Stomach (tissue), 9 donors: Measurements from ENCODE around the gene KIAA1671. TPM values are rescaled to one million over a fixed set of nuclear protein-coding genes. Genes with fewer than 3 reads are reported as not detected.

Experiments
- DNase-seq, 2 donors: peaks; one replicate each; pipeline versions ENCODE4 v3.0.0 to v3.0.0-alpha.2; 2013 to 2019
- H3K27ac ChIP-seq, 5 donors: fragments of 200-600 bp in 4 of 5; sonication (generic) in 4 of 5; one replicate each; pipeline ENCODE4 v1.5.1; 2013 to 2019; ENCODE audit warnings: mild to moderate bottlenecking in 1 of 5, moderate library complexity in 1 of 5
- H3K27me3 ChIP-seq, 3 donors: fragments of 200-600 bp; sonication (generic); one replicate each; pipeline ENCODE4 v1.5.1; 2017 to 2019; ENCODE audit warnings: mixed run types in 1 of 3
- H3K36me3 ChIP-seq, 4 donors: fragments of 200-600 bp; sonication (generic); 1 replicate in 3 of 4; 2 replicates in 1 of 4; pipeline ENCODE4 v1.5.1; 2016 to 2019
- H3K4me1 ChIP-seq, 4 donors: fragments of 200-600 bp; sonication (generic); one replicate each; pipeline ENCODE4 v1.5.1; 2016 to 2019
- H3K4me3 ChIP-seq, 4 donors: fragments of 200-600 bp; sonication (generic) in 3 of 4; one replicate each; pipeline ENCODE4 v1.5.1; 2016 to 2019; ENCODE audit warnings: mild to moderate bottlenecking in 1 of 4
- H3K9me3 ChIP-seq, 4 donors: fragments of 200-600 bp; sonication (generic); one replicate each; pipeline ENCODE4 v1.5.1; 2016 to 2019
- EP300 ChIP-seq: sonication (generic); formaldehyde crosslinking; IDR thresholded peaks from one replicate; pipeline ENCODE4 v1.6.1; 2017; ENCODE audit warnings: antibody characterized with exemption
- POLR2A ChIP-seq, 4 donors: fragments of 450-650 bp; IDR thresholded peaks; one replicate each; pipeline ENCODE4 v1.6.1; 2016; ENCODE audit warnings: antibody characterized with exemption in 4 of 4, control low read depth in 2 of 4, mild to moderate bottlenecking in 1 of 4, moderate library complexity in 1 of 4
- POLR2AphosphoS5 ChIP-seq, 3 donors: sonication (generic); formaldehyde crosslinking; IDR thresholded peaks; one replicate each; pipeline ENCODE4 v1.6.1; 2016; ENCODE audit warnings: antibody characterized with exemption in 3 of 3
- WGBS, 5 donors: extraction: QIAGEN DNeasy Blood & Tissue Kit in 3 of 5; methylation state at CpG; one replicate each; pipeline versions ENCODE4 v1.1.5 to v1.1.7; 2013 to 2018; 5-methylcytosine and 5-hydroxymethylcytosine counted together
- intact Hi-C: fragments of 100-400 bp; cut with DNase I; formaldehyde crosslinking; loops from one replicate; pipeline ENCODE4 v1.15.1; 2023; ENCODE audit warnings: low total_unique reads
- polyA plus RNA-seq, 3 donors: library from polyadenylated mRNA; stranded (reverse); fragments of 200-250 nt; gene quantifications; one replicate each; pipeline ENCODE4 v1.2.3, GENCODE V29; 2013
- total RNA-seq, 5 donors: library from RNA; depleted of rRNA; stranded (reverse); fragments of >200 nt; gene quantifications; one replicate each; pipeline versions ENCODE4 v1.1.0 to v1.2.3, GENCODE V29; 2014 to 2016
- TF ChIP-seq, protein P1 (sequence below), 7 experiments: fragments of 450-650 bp in 4 of 7; fragments of 200-600 bp in 3 of 7; sonication (generic) in 3 of 7; IDR thresholded peaks; one replicate each; pipeline ENCODE4 v1.5.1; 2016 to 2019; ENCODE audit warnings: antibody characterized with exemption in 7 of 7, control low read depth in 2 of 7, mild to moderate bottlenecking in 1 of 7
- donor health status: healthy with polysubstance abuse.
- donor health status: Bipolar disorder and iron deficiency.
- donor health status: healthy.

The KIAA1671 gene
- total and polyA plus RNA-seq, 8 donors = 5.7 to 80.5 (median 32.5) TPM

DNA sequence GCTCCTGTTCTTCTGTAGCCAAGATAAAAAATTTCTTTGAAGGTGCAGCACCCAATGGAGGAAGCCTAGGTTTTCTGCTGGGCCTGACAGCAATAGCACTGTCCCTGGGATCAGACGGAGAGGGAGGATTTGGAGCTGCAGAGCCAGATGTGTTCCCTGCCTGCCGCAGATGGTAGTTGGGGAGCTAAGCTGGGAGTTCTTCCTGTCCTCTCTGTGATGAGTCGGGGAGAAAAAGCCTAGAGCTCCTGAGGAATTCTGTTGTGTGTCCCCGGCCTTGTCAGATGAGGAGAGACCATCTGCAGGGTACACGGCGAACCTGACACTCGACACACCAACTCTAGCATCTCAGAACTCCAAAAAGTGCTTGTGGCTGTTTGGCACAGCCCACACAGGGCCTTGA lies 143.4 kb downstream of the KIAA1671 start:
- no peaks in the 10 kb centered on the region for H3K9me3 ChIP-seq
- H3K4me1 ChIP-seq = no peaks in the 10 kb centered on the region
- no peak overlapping the region for H3K27ac ChIP-seq
- H3K27me3 ChIP-seq = no peaks in the 10 kb centered on the region
- DNase-seq = no peak
- peaks cover 0 to 4% (median 0%) of the 10 kb centered on the region in 4 donors for H3K36me3 ChIP-seq
- TF ChIP-seq POLR2AphosphoS5 (IDR thresholded peaks at IDR 0.05) (no peak), POLR2A (IDR thresholded peaks at IDR 0.05) (no peak), EP300 (no peak)
- TF ChIP-seq, protein P1, sequence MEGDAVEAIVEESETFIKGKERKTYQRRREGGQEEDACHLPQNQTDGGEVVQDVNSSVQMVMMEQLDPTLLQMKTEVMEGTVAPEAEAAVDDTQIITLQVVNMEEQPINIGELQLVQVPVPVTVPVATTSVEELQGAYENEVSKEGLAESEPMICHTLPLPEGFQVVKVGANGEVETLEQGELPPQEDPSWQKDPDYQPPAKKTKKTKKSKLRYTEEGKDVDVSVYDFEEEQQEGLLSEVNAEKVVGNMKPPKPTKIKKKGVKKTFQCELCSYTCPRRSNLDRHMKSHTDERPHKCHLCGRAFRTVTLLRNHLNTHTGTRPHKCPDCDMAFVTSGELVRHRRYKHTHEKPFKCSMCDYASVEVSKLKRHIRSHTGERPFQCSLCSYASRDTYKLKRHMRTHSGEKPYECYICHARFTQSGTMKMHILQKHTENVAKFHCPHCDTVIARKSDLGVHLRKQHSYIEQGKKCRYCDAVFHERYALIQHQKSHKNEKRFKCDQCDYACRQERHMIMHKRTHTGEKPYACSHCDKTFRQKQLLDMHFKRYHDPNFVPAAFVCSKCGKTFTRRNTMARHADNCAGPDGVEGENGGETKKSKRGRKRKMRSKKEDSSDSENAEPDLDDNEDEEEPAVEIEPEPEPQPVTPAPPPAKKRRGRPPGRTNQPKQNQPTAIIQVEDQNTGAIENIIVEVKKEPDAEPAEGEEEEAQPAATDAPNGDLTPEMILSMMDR (IDR thresholded peaks at IDR 0.05) = no peak
- intact Hi-C loops = no loop called here
- 81 to 90% (median 87%) methylated on average over 3 to 7 of the region's 7 CpGs for WGBS, 5 donors
- no peak overlapping the region for H3K4me3 ChIP-seq

DNA sequence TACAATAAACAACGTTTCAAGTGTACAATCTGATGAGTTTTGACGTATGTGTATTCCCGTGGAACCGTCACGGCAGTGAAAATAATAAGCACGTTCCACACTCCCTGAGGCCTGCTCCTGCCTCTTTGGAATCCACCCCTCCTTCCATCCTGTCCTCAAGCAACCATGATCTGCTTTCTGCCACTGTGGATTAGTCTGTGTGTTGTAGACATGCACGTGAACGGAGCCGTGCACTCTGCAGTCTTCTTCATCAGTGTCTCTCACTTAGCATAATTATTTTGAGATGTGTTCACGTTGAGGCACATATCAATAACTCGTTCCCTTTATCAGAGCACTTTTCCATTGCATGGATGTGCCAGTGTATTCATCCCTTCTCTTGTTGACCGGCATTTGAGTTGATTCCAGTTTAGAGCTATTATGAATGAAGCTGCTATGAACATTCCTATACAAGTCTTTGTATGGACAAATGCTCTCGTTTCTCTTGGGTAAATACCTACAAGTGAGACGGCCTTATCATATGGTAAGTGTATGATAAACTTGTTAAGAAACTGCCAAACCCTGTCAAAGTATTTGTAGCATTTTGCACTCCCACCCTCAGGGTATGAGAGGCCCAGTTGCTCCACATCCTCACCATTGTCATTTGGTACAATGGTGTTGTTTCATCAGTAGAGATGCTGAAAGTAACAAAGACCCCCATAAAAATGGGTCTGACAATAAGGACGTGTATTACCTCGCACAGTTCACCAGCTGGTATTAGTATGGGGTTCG lies 144.3 kb downstream of the KIAA1671 start:
- Histone ChIP-seq H3K36me3 (peaks cover 0 to 4% (median 0%) of the 10 kb centered on the region in 4 donors), H3K9me3 (no peaks in the 10 kb centered on the region), H3K4me1 (no peaks in the 10 kb centered on the region), H3K4me3 (no peak overlapping the region), H3K27ac (no peak overlapping the region), H3K27me3 (no peaks in the 10 kb centered on the region)
- TF ChIP-seq POLR2AphosphoS5 (IDR thresholded peaks at IDR 0.05) (no peak), EP300 (no peak), POLR2A (IDR thresholded peaks at IDR 0.05) (no peak)
- TF ChIP-seq, protein P1 (IDR thresholded peaks at IDR 0.05) = no peak
- intact Hi-C loops = no loop called here
- DNase-seq = no peak
- WGBS, 5 donors = 68 to 79% (median 74%) methylated on average over 17 of the region's 17 CpGs

DNA sequence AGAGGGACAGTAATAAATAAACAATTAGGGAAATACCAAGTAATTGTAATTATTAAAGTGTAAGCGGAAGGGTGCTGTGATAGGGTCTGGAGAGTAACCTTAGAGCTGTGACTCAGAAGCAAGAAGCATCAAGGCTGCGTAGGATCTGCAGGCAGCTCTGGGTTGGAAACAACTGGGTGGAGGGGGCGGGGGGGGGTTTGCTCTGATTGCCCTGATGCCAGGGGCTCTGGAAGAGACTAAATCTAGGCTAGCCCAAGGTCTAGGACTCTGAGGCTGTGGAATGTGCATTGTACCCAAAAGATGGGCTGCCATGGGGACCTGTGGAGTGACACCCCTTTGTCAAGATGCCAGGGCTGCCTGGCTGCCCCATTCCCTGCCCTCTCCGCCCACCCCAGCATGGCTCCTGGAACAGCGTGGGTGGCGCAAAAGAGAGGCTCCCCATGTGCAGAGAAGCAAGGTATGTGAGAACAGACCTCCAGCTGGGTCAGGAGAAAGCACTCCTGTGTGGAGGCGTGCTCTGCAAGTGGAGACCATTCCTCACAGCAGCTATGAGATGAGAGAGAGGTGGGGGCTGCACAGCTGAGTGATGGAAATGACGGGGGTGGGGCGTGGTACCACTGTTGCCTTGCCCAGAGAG lies 146.0 kb downstream of the KIAA1671 start:
- TF ChIP-seq POLR2A (IDR thresholded peaks at IDR 0.05) (no peak), POLR2AphosphoS5 (IDR thresholded peaks at IDR 0.05) (no peak), EP300 (no peak)
- TF ChIP-seq, protein P1 (IDR thresholded peaks at IDR 0.05) = no peak
- WGBS, 5 donors = 82 to 92% (median 88%) methylated on average over 9 of the region's 9 CpGs
- Histone ChIP-seq H3K9me3 (no peaks in the 10 kb centered on the region), H3K27ac (no peak overlapping the region), H3K27me3 (no peaks in the 10 kb centered on the region), H3K36me3 (peaks cover 0 to 4% (median 0%) of the 10 kb centered on the region in 4 donors), H3K4me3 (no peak overlapping the region), H3K4me1 (no peaks in the 10 kb centered on the region)
- no peak for DNase-seq
- intact Hi-C loops = no loop called here

DNA sequence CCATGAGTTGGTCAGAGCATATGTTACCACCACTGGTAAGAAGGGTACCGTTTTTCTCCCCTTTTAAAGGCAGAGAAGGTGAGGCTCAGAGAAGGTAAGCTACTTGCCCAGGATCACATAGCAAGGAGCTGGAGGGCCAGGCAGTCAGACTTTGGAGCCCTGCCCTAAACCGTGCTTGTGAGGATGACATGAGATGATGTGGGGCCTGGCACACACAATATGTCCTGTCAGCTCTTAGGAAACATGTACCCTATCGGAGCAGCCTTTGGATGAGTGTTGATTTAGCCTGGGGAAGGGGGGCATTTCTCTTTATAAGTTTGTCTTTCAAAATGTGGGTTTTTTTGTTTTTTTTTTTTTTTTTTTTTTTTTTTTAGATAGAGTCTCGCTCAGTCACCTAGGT lies 146.7 kb downstream of the KIAA1671 start:
- no peak overlapping the region for H3K4me3 ChIP-seq
- no peak overlapping the region for H3K27ac ChIP-seq
- no peaks in the 10 kb centered on the region for H3K4me1 ChIP-seq
- TF ChIP-seq, protein P1 (IDR thresholded peaks at IDR 0.05) = no peak
- TF ChIP-seq POLR2AphosphoS5 (IDR thresholded peaks at IDR 0.05) (no peak), POLR2A (IDR thresholded peaks at IDR 0.05) (no peak), EP300 (no peak)
- intact Hi-C loops = no loop called here
- H3K9me3 ChIP-seq = no peaks in the 10 kb centered on the region
- no peaks in the 10 kb centered on the region for H3K27me3 ChIP-seq
- no peak for DNase-seq
- peaks cover 0 to 4% (median 0%) of the 10 kb centered on the region in 4 donors for H3K36me3 ChIP-seq
- WGBS, 5 donors = 79 to 91% (median 89%) methylated on average over 4 of the region's 4 CpGs
